Neuron (in vitro differentiated cells): ENCODE results near the gene ZDHHC17.

Experiments
- H2AFZ ChIP-seq: one replicate; pipeline ENCODE4 v1.6.1; 2013; ENCODE audit warnings: low read depth, mild to moderate bottlenecking, inconsistent platforms, low read length, moderate library complexity
- H3K27me3 ChIP-seq: one replicate; pipeline ENCODE4 v1.6.1; 2013; ENCODE audit warnings: low read length; ENCODE audit not compliant: insufficient read depth
- H3K36me3 ChIP-seq: one replicate; pipeline ENCODE4 v1.6.1; 2013; ENCODE audit warnings: low read length; ENCODE audit not compliant: insufficient read depth
- H3K4me1 ChIP-seq: one replicate; pipeline ENCODE4 v1.6.1; 2013; ENCODE audit warnings: low read length; ENCODE audit not compliant: insufficient read depth
- H3K4me3 ChIP-seq: 2 replicates; pipeline ENCODE4 v1.5.1; 2013; ENCODE audit warnings: mild to moderate bottlenecking, low read length, moderate library complexity
- H3K9me3 ChIP-seq: one replicate; pipeline ENCODE4 v1.6.1; 2013; ENCODE audit warnings: low read length

ZDHHC17 gene

DNA sequence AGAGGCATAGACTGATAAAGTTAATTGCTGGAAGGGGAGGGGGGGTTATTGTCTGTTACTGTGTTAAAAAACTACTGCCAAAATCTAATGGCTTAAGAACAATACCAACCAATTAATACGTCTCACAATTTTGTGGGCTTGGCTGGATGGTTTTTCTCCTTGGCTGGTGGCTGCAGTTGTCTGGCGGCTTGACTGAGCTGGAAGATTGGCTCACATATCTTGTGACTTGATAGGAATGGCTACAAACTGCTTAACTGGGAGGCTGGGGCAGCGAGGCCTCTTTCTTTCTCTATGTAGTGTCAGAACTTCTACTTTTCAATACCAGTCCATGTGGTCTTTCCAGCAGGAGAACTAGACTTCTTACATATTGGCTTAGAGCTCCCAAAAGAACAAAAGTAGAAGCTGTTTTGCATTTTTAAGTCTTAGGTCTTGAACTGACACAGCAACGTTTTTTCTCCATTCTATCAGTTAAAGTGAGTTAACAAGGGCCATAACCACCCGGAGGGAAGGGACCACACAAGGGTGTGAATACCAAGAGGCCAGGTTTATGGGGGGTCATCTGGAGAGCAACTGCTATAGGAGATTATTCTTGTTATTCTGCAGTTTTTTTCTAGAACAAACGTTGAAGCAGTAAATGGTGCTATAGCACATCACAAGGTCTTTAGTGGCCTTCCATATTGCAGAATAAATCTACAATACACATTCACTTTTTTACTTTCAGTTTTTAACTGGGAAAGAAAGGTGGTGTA lies 46.9 kb downstream of the ZDHHC17 start:
- H3K4me3 ChIP-seq, result no peak overlapping the region
- H3K27me3 ChIP-seq, result no peaks in the 10 kb centered on the region
- no peak overlapping the region for H2AFZ ChIP-seq
- H3K9me3 ChIP-seq, result no peaks in the 10 kb centered on the region
- H3K4me1 ChIP-seq, result no peaks in the 10 kb centered on the region
- peaks cover 49% of the 10 kb centered on the region for H3K36me3 ChIP-seq

- Histone ChIP-seq H2AFZ (no peak overlapping the region), H3K9me3 (no peaks in the 10 kb centered on the region), H3K36me3 (peaks cover 47% of the 10 kb centered on the region), H3K4me1 (no peaks in the 10 kb centered on the region), H3K4me3 (no peak overlapping the region), H3K27me3 (no peaks in the 10 kb centered on the region)
Observed at GRCh38 chr12:76811976-76812375, 48.1 kb downstream of the ZDHHC17 start.

- Histone ChIP-seq H3K9me3 (no peaks in the 10 kb centered on the region), H3K4me1 (no peaks in the 10 kb centered on the region), H2AFZ (no peak overlapping the region), H3K36me3 (peaks cover 36% of the 10 kb centered on the region), H3K27me3 (no peaks in the 10 kb centered on the region), H3K4me3 (no peak overlapping the region)
Observed at GRCh38 chr12:76813265-76813664, 49.4 kb downstream of the ZDHHC17 start.

GRCh38 chr12:76813972-76814371 lies 50.1 kb downstream of the ZDHHC17 start:
- Histone ChIP-seq H2AFZ (no peak overlapping the region), H3K9me3 (no peaks in the 10 kb centered on the region), H3K4me3 (no peak overlapping the region), H3K27me3 (no peaks in the 10 kb centered on the region), H3K4me1 (no peaks in the 10 kb centered on the region), H3K36me3 (peaks cover 35% of the 10 kb centered on the region)

DNA sequence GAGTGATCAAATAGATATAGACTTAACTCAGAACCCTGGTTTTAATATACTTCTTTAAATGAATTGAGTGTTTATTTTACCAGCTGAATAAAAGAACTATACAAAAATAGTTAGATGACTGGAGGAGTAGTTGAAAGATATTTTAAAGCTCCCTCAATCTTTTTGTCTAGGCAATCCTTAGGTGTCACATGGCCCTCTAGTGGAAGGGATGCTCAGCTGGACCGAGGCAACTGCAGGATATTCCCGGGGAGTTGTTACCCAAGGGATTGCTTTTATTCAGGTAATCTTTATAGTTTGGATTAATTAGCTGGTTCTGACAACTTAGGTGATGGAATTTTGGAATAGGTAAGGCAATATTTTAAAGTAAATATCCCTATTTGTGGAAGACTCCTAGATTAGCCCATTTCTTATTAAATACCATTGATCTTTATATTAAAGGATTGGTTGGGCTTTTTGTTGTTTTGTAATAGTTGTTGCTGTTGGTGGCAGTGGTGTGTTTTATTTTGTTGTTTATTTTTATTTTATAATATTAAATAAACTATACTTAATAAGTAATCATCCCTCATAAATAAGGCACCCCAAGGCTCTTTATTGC lies 57.1 kb downstream of the ZDHHC17 start:
- no peaks in the 10 kb centered on the region for H3K9me3 ChIP-seq

DNA sequence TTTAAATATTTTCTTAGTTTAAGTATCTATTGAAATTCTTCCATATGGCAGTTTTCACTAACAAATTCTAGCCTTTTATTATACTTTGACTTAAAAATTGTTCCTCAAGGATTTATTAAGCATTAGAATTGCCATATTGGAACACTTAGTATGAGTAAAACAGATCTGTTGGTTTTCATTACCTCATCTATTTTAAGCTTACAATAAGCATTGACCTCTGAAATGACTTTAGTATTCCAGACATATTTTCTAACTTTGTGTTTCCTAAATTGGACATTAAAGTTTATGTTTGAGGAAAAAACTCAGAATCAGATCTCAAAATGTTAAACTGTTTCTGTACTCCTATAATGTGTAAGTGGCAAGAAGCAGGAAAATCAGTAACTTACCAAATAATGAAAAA lies 66.5 kb downstream of the ZDHHC17 start:
- no peaks in the 10 kb centered on the region for H3K4me1 ChIP-seq

More for the DNA sequence above, 57.1 kb downstream of the ZDHHC17 start:
- Histone ChIP-seq H3K4me1 (no peaks in the 10 kb centered on the region), H3K36me3 (peaks cover 20% of the 10 kb centered on the region), H2AFZ (no peak overlapping the region), H3K4me3 (no peak overlapping the region), H3K27me3 (no peaks in the 10 kb centered on the region)

GRCh38 chr12:76836633-76837032 lies 72.7 kb downstream of the ZDHHC17 start:
- Histone ChIP-seq H3K36me3 (peaks cover 3% of the 10 kb centered on the region), H2AFZ (no peak overlapping the region), H3K4me1 (no peaks in the 10 kb centered on the region), H3K4me3 (no peak overlapping the region), H3K9me3 (peaks cover 4% of the 10 kb centered on the region), H3K27me3 (no peaks in the 10 kb centered on the region)

More for the DNA sequence above, 66.5 kb downstream of the ZDHHC17 start:
- H3K36me3 ChIP-seq, result peaks cover 23% of the 10 kb centered on the region
- H2AFZ ChIP-seq, result no peak overlapping the region
- H3K4me3 ChIP-seq, result no peak overlapping the region
- peaks cover 6% of the 10 kb centered on the region for H3K9me3 ChIP-seq
- H3K27me3 ChIP-seq, result no peaks in the 10 kb centered on the region

GRCh38 chr12:76847260-76847659 lies 83.3 kb downstream of the ZDHHC17 start:
- H3K4me1 ChIP-seq, result no peaks in the 10 kb centered on the region
- H2AFZ ChIP-seq, result no peak overlapping the region
- H3K27me3 ChIP-seq, result no peaks in the 10 kb centered on the region
- H3K4me3 ChIP-seq, result no peak overlapping the region
- peaks cover 55% of the 10 kb centered on the region for H3K36me3 ChIP-seq
- no peaks in the 10 kb centered on the region for H3K9me3 ChIP-seq

DNA sequence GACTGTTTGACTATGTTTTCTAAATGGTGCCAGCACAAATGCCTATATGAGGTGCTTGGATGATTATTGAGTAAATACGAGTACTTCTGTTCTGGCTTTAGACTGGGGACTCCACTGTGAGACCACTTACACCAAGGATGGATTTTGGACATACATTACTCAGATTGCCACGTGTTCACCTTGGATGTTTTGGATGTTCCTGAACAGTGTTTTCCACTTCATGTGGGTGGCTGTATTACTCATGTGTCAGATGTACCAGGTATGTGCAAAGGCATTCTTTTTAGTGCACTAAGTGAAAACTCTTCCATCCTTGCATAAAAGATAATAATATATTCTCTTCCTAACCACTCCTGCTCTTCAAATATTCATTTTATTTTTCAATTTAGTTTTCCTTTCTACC lies 84.2 kb downstream of the ZDHHC17 start:
- Histone ChIP-seq H3K27me3 (no peaks in the 10 kb centered on the region), H3K9me3 (no peaks in the 10 kb centered on the region), H2AFZ (no peak overlapping the region), H3K4me1 (no peaks in the 10 kb centered on the region), H3K4me3 (no peak overlapping the region), H3K36me3 (peaks cover 52% of the 10 kb centered on the region)

DNA sequence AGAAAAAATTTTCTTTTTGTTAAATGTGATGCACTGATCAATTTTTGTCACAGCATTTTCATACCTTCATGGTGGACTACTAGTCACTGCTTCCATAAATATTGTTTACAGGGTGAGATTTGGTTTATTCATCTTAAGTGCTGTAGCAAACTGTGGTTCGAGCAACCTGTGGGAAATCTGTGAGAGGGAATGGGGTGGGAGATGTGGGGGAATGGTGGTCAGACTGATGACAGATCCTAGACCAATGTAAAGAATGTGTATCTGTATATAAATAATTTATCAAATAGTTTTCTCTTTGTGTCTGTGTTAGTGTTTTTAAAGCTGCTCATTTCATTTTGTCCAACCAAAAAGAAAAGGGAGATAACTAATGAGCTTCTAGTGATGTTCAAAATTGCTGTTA lies 88.2 kb downstream of the ZDHHC17 start:
- no peaks in the 10 kb centered on the region for H3K27me3 ChIP-seq
- no peaks in the 10 kb centered on the region for H3K9me3 ChIP-seq
- no peaks in the 10 kb centered on the region for H3K4me1 ChIP-seq
- peaks cover 58% of the 10 kb centered on the region for H3K36me3 ChIP-seq
- H3K4me3 ChIP-seq, result no peak overlapping the region
- H2AFZ ChIP-seq, result no peak overlapping the region

- H3K9me3 ChIP-seq, result no peaks in the 10 kb centered on the region
- H3K36me3 ChIP-seq, result peaks cover 70% of the 10 kb centered on the region
- H2AFZ ChIP-seq, result no peak overlapping the region
- no peaks in the 10 kb centered on the region for H3K27me3 ChIP-seq
- no peaks in the 10 kb centered on the region for H3K4me1 ChIP-seq
- H3K4me3 ChIP-seq, result no peak overlapping the region
Observed at GRCh38 chr12:76855271-76855670, 91.4 kb downstream of the ZDHHC17 start.

DNA sequence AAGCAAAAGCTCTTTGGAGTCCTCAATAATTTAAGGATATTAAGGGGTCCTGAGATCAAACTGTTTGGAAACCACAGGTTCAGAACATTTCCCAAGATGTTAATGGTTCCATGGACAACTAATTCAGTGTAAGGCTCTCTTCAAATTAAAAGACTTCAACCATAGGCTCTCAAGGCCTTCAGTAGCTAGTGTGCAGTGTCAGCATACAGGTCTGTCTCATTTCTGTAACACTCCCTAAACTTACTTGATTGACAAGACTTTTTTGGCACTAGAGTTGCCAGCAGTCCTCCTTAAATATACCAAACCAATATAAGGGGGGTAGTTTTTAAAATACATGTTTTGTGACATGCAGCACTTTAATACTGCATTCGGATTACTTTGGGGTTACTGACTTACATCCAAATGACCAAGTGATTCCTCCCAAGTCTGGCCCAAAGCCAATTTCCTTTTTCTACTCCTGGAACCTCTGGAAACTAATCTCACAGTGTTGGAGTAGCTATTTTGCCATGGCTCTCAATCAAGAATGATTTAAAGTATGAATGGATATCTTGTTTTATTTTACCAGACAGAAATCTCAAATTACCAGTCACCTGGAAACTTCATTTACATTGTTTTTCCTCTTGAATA lies 92.2 kb downstream of the ZDHHC17 start:
- Histone ChIP-seq H3K27me3 (no peaks in the 10 kb centered on the region), H2AFZ (no peak overlapping the region), H3K36me3 (peaks cover 62% of the 10 kb centered on the region), H3K4me3 (no peak overlapping the region), H3K9me3 (no peaks in the 10 kb centered on the region), H3K4me1 (no peaks in the 10 kb centered on the region)

GRCh38 chr12:76859611-76860010 lies 95.7 kb downstream of the ZDHHC17 start:
- Histone ChIP-seq H2AFZ (no peak overlapping the region), H3K36me3 (peaks cover 76% of the 10 kb centered on the region)

More at GRCh38 chr12:76859611-76860010, 95.7 kb downstream of the ZDHHC17 start:
- Histone ChIP-seq H3K4me3 (no peak overlapping the region), H3K4me1 (peaks cover 1% of the 10 kb centered on the region), H3K27me3 (no peaks in the 10 kb centered on the region), H3K9me3 (no peaks in the 10 kb centered on the region)
